H9 (cell line): ENCODE data around the gene TEX35. TPM values are rescaled to one million over a fixed set of nuclear protein-coding genes. Genes with fewer than 3 reads are reported as not detected.

Experiments
- DNase-seq: peaks from one replicate; pipeline ENCODE4 v3.0.0-alpha.2; 2017
- H2AFZ ChIP-seq: one replicate; pipeline ENCODE4 v1.6.1; 2013; ENCODE audit warnings: mild to moderate bottlenecking, low read length, control low read depth, moderate library complexity
- H2AK5ac ChIP-seq: 2 replicates; pipeline ENCODE4 v1.6.1; 2013; ENCODE audit warnings: low read length, control low read depth, mixed read lengths; ENCODE audit not compliant: insufficient read length
- H2BK120ac ChIP-seq: one replicate; pipeline ENCODE4 v1.6.1; 2013; ENCODE audit warnings: low read depth, mild to moderate bottlenecking, low read length, control low read depth, inconsistent platforms; ENCODE audit not compliant: poor library complexity, severe bottlenecking
- H2BK12ac ChIP-seq: 2 replicates; pipeline ENCODE4 v1.6.1; 2013; ENCODE audit warnings: low read length, control low read depth, mixed read lengths, low read depth; ENCODE audit not compliant: insufficient read length
- H2BK15ac ChIP-seq: 2 replicates; pipeline ENCODE4 v1.6.1; 2013; ENCODE audit warnings: low read depth, low read length, control low read depth
- H2BK20ac ChIP-seq: one replicate; pipeline ENCODE4 v1.6.1; 2013; ENCODE audit warnings: low read depth, mild to moderate bottlenecking, low read length, control low read depth, inconsistent platforms; ENCODE audit not compliant: poor library complexity, severe bottlenecking
- H2BK5ac ChIP-seq: 2 replicates; pipeline ENCODE4 v1.6.1; 2013; ENCODE audit warnings: low read length, control low read depth, mixed read lengths; ENCODE audit not compliant: insufficient read length
- H3K14ac ChIP-seq: 2 replicates; pipeline ENCODE4 v1.6.1; 2013; ENCODE audit warnings: low read length, control low read depth; ENCODE audit not compliant: insufficient read depth
- H3K18ac ChIP-seq: 2 replicates; pipeline ENCODE4 v1.6.1; 2013; ENCODE audit warnings: low read depth, mild to moderate bottlenecking, mixed read lengths, low read length, control low read depth; ENCODE audit not compliant: insufficient read length
- H3K23ac ChIP-seq: 2 replicates; pipeline ENCODE4 v1.6.1; 2013; ENCODE audit warnings: low read length, control low read depth, mixed read lengths, low read depth; ENCODE audit not compliant: insufficient read length
- H3K23me2 ChIP-seq: 2 replicates; pipeline ENCODE4 v1.6.1; 2013; ENCODE audit warnings: low read depth, mild to moderate bottlenecking, mixed read lengths, low read length, control low read depth; ENCODE audit not compliant: insufficient read length, poor library complexity, severe bottlenecking
- H3K27ac ChIP-seq: 2 replicates; pipeline ENCODE4 v1.5.1; 2013; ENCODE audit warnings: low read length, control low read depth, mixed read lengths, low read depth; ENCODE audit not compliant: insufficient read length
- H3K27me3 ChIP-seq: 2 replicates; pipeline ENCODE4 v1.6.1; 2013; ENCODE audit warnings: low read length, control low read depth, inconsistent platforms; ENCODE audit not compliant: insufficient read depth
- H3K4ac ChIP-seq: 2 replicates; pipeline ENCODE4 v1.6.1; 2013; ENCODE audit warnings: low read depth, mild to moderate bottlenecking, control low read depth, inconsistent platforms, low read length, moderate library complexity
- H3K4me1 ChIP-seq: 2 replicates; pipeline ENCODE4 v1.6.1; 2013; ENCODE audit warnings: low read length, control low read depth, inconsistent platforms; ENCODE audit not compliant: insufficient read depth
- H3K4me2 ChIP-seq: 2 replicates; pipeline ENCODE4 v1.6.1; 2013; ENCODE audit warnings: low read length, control low read depth, mixed read lengths; ENCODE audit not compliant: insufficient read length, insufficient read depth
- H3K56ac ChIP-seq: 2 replicates; pipeline ENCODE4 v1.6.1; 2013; ENCODE audit warnings: low read depth, mild to moderate bottlenecking, mixed read lengths, low read length, control low read depth; ENCODE audit not compliant: insufficient read length
- H3K79me1 ChIP-seq: 2 replicates; pipeline ENCODE4 v1.6.1; 2013; ENCODE audit warnings: low read depth, mild to moderate bottlenecking, moderate library complexity, low read length, control low read depth, inconsistent platforms; ENCODE audit not compliant: insufficient read depth, poor library complexity, severe bottlenecking
- H3K79me2 ChIP-seq: 2 replicates; pipeline ENCODE4 v1.6.1; 2013; ENCODE audit warnings: low read length, control low read depth, inconsistent platforms; ENCODE audit not compliant: insufficient read depth
- H3K9ac ChIP-seq: 2 replicates; pipeline ENCODE4 v1.6.1; 2013; ENCODE audit warnings: low read length, control low read depth, mixed read lengths; ENCODE audit not compliant: insufficient read length; ENCODE audit errors: extremely low read depth
- H3K9me3 ChIP-seq: one replicate; pipeline ENCODE4 v1.6.1; 2013; ENCODE audit warnings: low read depth, low read length, inconsistent platforms; ENCODE audit not compliant: control insufficient read depth
- H3T11ph ChIP-seq: one replicate; pipeline ENCODE4 v1.6.1; 2013; ENCODE audit warnings: mild to moderate bottlenecking, low read length, control low read depth, inconsistent platforms
- H4K20me1 ChIP-seq: one replicate; pipeline ENCODE4 v1.6.1; 2013; ENCODE audit not compliant: control insufficient read depth, insufficient read length, insufficient read depth
- H4K5ac ChIP-seq: 2 replicates; pipeline ENCODE4 v1.6.1; 2013; ENCODE audit warnings: low read depth, mild to moderate bottlenecking, mixed read lengths, low read length, control low read depth; ENCODE audit not compliant: insufficient read length
- H4K8ac ChIP-seq: replicated peaks from 2 replicates; pipeline ENCODE4 v1.6.1; 2013; ENCODE audit warnings: low read length, control low read depth, mixed read lengths, low read depth; ENCODE audit not compliant: insufficient read length
- H4K91ac ChIP-seq: 2 replicates; pipeline ENCODE4 v1.6.1; 2013; ENCODE audit warnings: low read depth, mild to moderate bottlenecking, moderate library complexity, mixed read lengths, low read length, control low read depth; ENCODE audit not compliant: insufficient read length
- H3K27ac Mint-ChIP-seq, 3 experiments: 2 replicates in 2 of 3; 3 replicates in 1 of 3; pipeline ENCODE4 v1.8.0; 2020 to 2021; ENCODE audit warnings: mixed read lengths in 3 of 3, mild to moderate bottlenecking in 1 of 3, moderate library complexity in 1 of 3
- H3K27me3 Mint-ChIP-seq: 2 replicates; pipeline ENCODE4 v1.8.0; 2021; ENCODE audit warnings: low read depth, mild to moderate bottlenecking, moderate library complexity, mixed read lengths
- H3K36me3 Mint-ChIP-seq, 3 experiments: 2 replicates in 2 of 3; 3 replicates in 1 of 3; pipeline ENCODE4 v1.8.0; 2020 to 2021; ENCODE audit warnings: low read depth in 3 of 3, mixed read lengths in 3 of 3; ENCODE audit not compliant: insufficient read depth in 1 of 3
- H3K4me1 Mint-ChIP-seq, 2 experiments: 2 replicates each; pipeline ENCODE4 v1.8.0; 2020; ENCODE audit warnings: mixed read lengths in 2 of 2
- H3K4me3 Mint-ChIP-seq, 2 experiments: 2 replicates in 1 of 2; 3 replicates in 1 of 2; pipeline ENCODE4 v1.8.0; 2020 to 2021; ENCODE audit warnings: mild to moderate bottlenecking in 2 of 2, mixed read lengths in 2 of 2, moderate library complexity in 1 of 2
- H3K9me3 Mint-ChIP-seq, 2 experiments: 2 replicates in 1 of 2; 3 replicates in 1 of 2; pipeline ENCODE4 v1.8.0; 2020; ENCODE audit warnings: mild to moderate bottlenecking in 2 of 2, mixed read lengths in 2 of 2, moderate library complexity in 1 of 2
- WGBS: extraction: QIAGEN DNeasy Blood & Tissue Kit; methylation state at CpG from one replicate; pipeline ENCODE4 v1.1.7; 2013; ENCODE audit warnings: missing lambda C conversion rate, low lambda C conversion rate, mixed read lengths; ENCODE audit not compliant: insufficient read length; ENCODE audit errors: extremely low coverage; 5-methylcytosine and 5-hydroxymethylcytosine counted together
- total RNA-seq: library from RNA; stranded (reverse); gene quantifications from 2 replicates; pipeline ENCODE4 v1.2.1, GENCODE V29; 2021
- TF ChIP-seq, protein P1 (sequence below): fragments of 200-600 bp; sonication (generic); conservative IDR thresholded peaks from 3 replicates; pipeline ENCODE4 v1.8.0; 2021; ENCODE audit warnings: antibody characterized with exemption, mild to moderate bottlenecking

The TEX35 gene
- total RNA-seq, 1 experiment from 2014 or later: not detected

DNA sequence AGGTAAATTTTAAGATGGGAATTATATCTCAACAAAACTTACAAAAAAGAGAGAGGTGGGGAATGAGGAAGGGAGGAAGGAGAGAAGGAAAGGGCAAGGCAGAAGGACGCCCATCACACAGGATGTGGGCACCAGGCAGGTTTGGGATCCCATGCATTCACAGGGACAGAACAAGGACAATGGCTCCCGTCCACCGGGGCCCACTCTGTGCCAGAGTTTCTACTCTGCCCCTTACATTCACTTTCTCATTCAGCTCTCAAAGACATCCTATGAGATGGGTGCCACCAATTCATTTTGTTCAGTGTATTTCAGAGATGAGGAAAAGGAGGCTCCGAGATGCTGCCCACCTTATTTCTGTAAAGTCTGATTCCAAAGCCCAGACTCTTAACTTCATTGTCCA is 23.5 kb upstream of the TEX35 start:
- H3K4me2 ChIP-seq: no peak overlapping the region
- H3K4me1 ChIP-seq: no peaks in the 10 kb centered on the region
- no peak overlapping the region for H2AK5ac ChIP-seq
- H3T11ph ChIP-seq: no peak overlapping the region
- H3K4ac ChIP-seq: no peak overlapping the region
- no peak overlapping the region for H3K18ac ChIP-seq
- H2BK12ac ChIP-seq: no peak overlapping the region
- H4K20me1 ChIP-seq: no peaks in the 10 kb centered on the region
- H3K56ac ChIP-seq: no peak overlapping the region
- H3K9ac ChIP-seq: no peak overlapping the region
- H4K8ac ChIP-seq: no peak overlapping the region
- H3K23me2 ChIP-seq: no peaks in the 10 kb centered on the region
- H3K79me1 ChIP-seq: no peaks in the 10 kb centered on the region
- TF ChIP-seq, protein P1, sequence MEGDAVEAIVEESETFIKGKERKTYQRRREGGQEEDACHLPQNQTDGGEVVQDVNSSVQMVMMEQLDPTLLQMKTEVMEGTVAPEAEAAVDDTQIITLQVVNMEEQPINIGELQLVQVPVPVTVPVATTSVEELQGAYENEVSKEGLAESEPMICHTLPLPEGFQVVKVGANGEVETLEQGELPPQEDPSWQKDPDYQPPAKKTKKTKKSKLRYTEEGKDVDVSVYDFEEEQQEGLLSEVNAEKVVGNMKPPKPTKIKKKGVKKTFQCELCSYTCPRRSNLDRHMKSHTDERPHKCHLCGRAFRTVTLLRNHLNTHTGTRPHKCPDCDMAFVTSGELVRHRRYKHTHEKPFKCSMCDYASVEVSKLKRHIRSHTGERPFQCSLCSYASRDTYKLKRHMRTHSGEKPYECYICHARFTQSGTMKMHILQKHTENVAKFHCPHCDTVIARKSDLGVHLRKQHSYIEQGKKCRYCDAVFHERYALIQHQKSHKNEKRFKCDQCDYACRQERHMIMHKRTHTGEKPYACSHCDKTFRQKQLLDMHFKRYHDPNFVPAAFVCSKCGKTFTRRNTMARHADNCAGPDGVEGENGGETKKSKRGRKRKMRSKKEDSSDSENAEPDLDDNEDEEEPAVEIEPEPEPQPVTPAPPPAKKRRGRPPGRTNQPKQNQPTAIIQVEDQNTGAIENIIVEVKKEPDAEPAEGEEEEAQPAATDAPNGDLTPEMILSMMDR: no peak
- no peaks in the 10 kb centered on the region for H3K79me2 ChIP-seq
- Mint-ChIP-seq H3K9me3 (no peaks in the 10 kb centered on the region), H3K4me3 (no peak overlapping the region), H3K4me1 (0 out of 4 replicates have a peak, but pooled peaks cover 0 to 4% of the 10 kb centered on the region in 2 experiments), H3K27me3 (peaks cover 3% of the 10 kb centered on the region; the same call in 1 of the 2 replicates), H3K27ac (no peak overlapping the region), H3K36me3 (no peaks in the 10 kb centered on the region)
- H2BK120ac ChIP-seq: no peak overlapping the region
- DNase-seq: no peak
- H2BK15ac ChIP-seq: no peak overlapping the region
- no peak overlapping the region for H4K91ac ChIP-seq
- H3K9me3 ChIP-seq: no peaks in the 10 kb centered on the region
- no peak overlapping the region for H2BK20ac ChIP-seq
- H3K23ac ChIP-seq: no peak overlapping the region
- H4K5ac ChIP-seq: no peak overlapping the region
- no peak overlapping the region for H2BK5ac ChIP-seq
- no peak overlapping the region for H3K27ac ChIP-seq
- H3K14ac ChIP-seq: no peak overlapping the region
- H3K27me3 ChIP-seq: no peaks in the 10 kb centered on the region
- no CpG with 5 or more reads among the region's 4 CpGs for WGBS
- H2AFZ ChIP-seq: no peak overlapping the region
